ENCODE data around the gene KCNS3.

The KCNS3 gene

GRCh38 chr2:17857021-17857420, 21.4 kb upstream of the KCNS3 start:
- ATAC-seq = no peak
- TF ChIP-seq ZC3H10 (CRISPR knock-in tag; IDR thresholded peaks at IDR 0.05) = no peak
- no peak for TF ChIP-seq ISL1 (CRISPR knock-in tag; IDR thresholded peaks at IDR 0.05)
- no peak for TF ChIP-seq ZFP30 (CRISPR knock-in tag; IDR thresholded peaks at IDR 0.05)
- no peak for TF ChIP-seq ARNTL (CRISPR knock-in tag; IDR thresholded peaks at IDR 0.05; ENCODE audit: borderline replicate concordance, low read depth)
- TF ChIP-seq OSR1 (CRISPR knock-in tag; IDR thresholded peaks at IDR 0.05) = no peak
- TF ChIP-seq ZNF8 (CRISPR knock-in tag; IDR thresholded peaks at IDR 0.05) = no peak
- TF ChIP-seq ZFP3 (CRISPR knock-in tag; IDR thresholded peaks at IDR 0.05) = no peak
- no peak for TF ChIP-seq RARB (CRISPR knock-in tag; IDR thresholded peaks at IDR 0.05)
- no peak for TF ChIP-seq ESRRG (CRISPR knock-in tag; IDR thresholded peaks at IDR 0.05)
- TF ChIP-seq PATZ1 (CRISPR knock-in tag; IDR thresholded peaks at IDR 0.05; ENCODE audit: borderline replicate concordance) = no peak
- TF ChIP-seq PPARA (CRISPR knock-in tag; IDR thresholded peaks at IDR 0.05; ENCODE audit: borderline replicate concordance) = no peak

DNA sequence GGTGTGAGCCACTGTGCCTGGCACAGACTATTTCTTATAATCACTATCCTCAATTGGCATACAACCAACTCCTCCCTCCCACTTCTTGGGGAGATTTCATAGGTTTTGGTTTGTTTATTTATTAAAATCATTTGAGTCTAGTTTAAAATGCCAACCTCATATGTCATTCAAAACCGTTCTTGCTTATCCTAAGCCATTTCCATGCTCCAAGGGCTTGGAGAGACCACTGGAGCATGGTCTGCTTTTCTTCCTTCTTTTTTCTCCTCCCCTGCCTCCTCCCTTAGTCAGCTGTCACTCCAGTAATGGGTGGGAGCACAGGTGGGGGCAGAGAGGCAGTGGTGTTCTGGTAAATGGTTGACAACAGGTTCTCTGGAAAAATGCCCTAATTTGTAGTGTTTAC, 20.4 kb upstream of the KCNS3 start:
- ATAC-seq = no peak
- no peak for TF ChIP-seq POU6F1 (CRISPR knock-in tag; IDR thresholded peaks at IDR 0.05; ENCODE audit: borderline replicate concordance, low read depth)
- no peak for TF ChIP-seq ARNTL (CRISPR knock-in tag; IDR thresholded peaks at IDR 0.05; ENCODE audit: borderline replicate concordance, low read depth)
- TF ChIP-seq ZNF8 (CRISPR knock-in tag; IDR thresholded peaks at IDR 0.05) = no peak
- TF ChIP-seq ZC3H10 (CRISPR knock-in tag; IDR thresholded peaks at IDR 0.05) = no peak
- TF ChIP-seq ZNF565 (CRISPR knock-in tag; conservative IDR thresholded peaks at IDR 0.05; ENCODE audit: low read depth) = no peak
- TF ChIP-seq TOX (CRISPR knock-in tag; IDR thresholded peaks at IDR 0.05; ENCODE audit: borderline replicate concordance) = no peak
- no peak for TF ChIP-seq ISL1 (CRISPR knock-in tag; IDR thresholded peaks at IDR 0.05)
- TF ChIP-seq RARB (CRISPR knock-in tag; IDR thresholded peaks at IDR 0.05) = no peak
- no peak for TF ChIP-seq CSDC2 (CRISPR knock-in tag; IDR thresholded peaks at IDR 0.05)
- TF ChIP-seq PPARA (CRISPR knock-in tag; IDR thresholded peaks at IDR 0.05; ENCODE audit: borderline replicate concordance) = no peak
- TF ChIP-seq ZFP30 (CRISPR knock-in tag; IDR thresholded peaks at IDR 0.05) = no peak
- no peak for TF ChIP-seq TCF4 (CRISPR knock-in tag; IDR thresholded peaks at IDR 0.05; ENCODE audit: borderline replicate concordance)

DNA sequence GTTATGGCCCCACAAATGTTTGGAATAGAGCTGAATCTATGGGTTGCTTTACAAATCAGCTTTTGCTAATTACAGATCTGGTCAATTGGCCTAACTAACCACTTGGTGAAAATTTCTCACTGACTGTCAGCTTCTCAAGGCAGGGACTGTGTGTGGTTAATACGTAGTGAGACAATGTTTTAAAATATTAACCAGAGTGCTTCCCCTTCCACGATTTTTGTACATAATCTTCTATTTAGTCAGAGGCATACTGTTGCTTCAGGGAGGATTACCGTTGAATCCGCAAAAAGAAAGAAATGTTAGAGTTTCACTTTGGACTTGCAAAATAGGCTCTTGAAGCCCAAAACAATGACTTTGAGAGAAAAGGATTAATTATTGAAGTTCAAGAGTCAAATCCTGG, 14.9 kb upstream of the KCNS3 start:
- TF ChIP-seq RARB (CRISPR knock-in tag; IDR thresholded peaks at IDR 0.05) = no peak
- TF ChIP-seq OSR1 (CRISPR knock-in tag; IDR thresholded peaks at IDR 0.05) = no peak
- TF ChIP-seq BACH2 (CRISPR knock-in tag; IDR thresholded peaks at IDR 0.05; ENCODE audit: borderline replicate concordance) = no peak
- no peak for TF ChIP-seq CSDC2 (CRISPR knock-in tag; IDR thresholded peaks at IDR 0.05)
- no peak for TF ChIP-seq ZNF8 (CRISPR knock-in tag; IDR thresholded peaks at IDR 0.05)
- TF ChIP-seq, protein P1, sequence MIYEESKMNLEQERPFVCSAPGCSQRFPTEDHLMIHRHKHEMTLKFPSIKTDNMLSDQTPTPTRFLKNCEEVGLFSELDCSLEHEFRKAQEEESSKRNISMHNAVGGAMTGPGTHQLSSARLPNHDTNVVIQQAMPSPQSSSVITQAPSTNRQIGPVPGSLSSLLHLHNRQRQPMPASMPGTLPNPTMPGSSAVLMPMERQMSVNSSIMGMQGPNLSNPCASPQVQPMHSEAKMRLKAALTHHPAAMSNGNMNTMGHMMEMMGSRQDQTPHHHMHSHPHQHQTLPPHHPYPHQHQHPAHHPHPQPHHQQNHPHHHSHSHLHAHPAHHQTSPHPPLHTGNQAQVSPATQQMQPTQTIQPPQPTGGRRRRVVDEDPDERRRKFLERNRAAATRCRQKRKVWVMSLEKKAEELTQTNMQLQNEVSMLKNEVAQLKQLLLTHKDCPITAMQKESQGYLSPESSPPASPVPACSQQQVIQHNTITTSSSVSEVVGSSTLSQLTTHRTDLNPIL (CRISPR knock-in tag; IDR thresholded peaks at IDR 0.05; ENCODE audit: low read depth) = no peak
- TF ChIP-seq SNAI2 (CRISPR knock-in tag; IDR thresholded peaks at IDR 0.05) = no peak
- no peak for TF ChIP-seq ZFP3 (CRISPR knock-in tag; IDR thresholded peaks at IDR 0.05)
- TF ChIP-seq CSRNP3 (CRISPR knock-in tag; IDR thresholded peaks at IDR 0.05) = no peak
- TF ChIP-seq ZNF70 (CRISPR knock-in tag; IDR thresholded peaks at IDR 0.05) = no peak
- TF ChIP-seq TOX (CRISPR knock-in tag; IDR thresholded peaks at IDR 0.05; ENCODE audit: borderline replicate concordance) = no peak
- TF ChIP-seq TSHZ2 (CRISPR knock-in tag; IDR thresholded peaks at IDR 0.05) = no peak
- no peak for TF ChIP-seq ISL1 (CRISPR knock-in tag; IDR thresholded peaks at IDR 0.05)
- TF ChIP-seq TCF4 (CRISPR knock-in tag; IDR thresholded peaks at IDR 0.05; ENCODE audit: borderline replicate concordance) = no peak
- TF ChIP-seq POU6F1 (CRISPR knock-in tag; IDR thresholded peaks at IDR 0.05; ENCODE audit: borderline replicate concordance, low read depth) = no peak
- no peak for ATAC-seq

All from SK-N-SH treated with all-trans-retinoic acid at 6 μM for 48 hours (cell line).